B cell (primary cell): ENCODE data around the gene PRKD2. TPM values are rescaled to one million over a fixed set of nuclear protein-coding genes. Genes with fewer than 3 reads are reported as not detected.

Source experiments
- ATAC-seq: fragments of 200-7000 bp; cut with Tn5 transposase; one replicate; pipeline ENCODE4 v1.10.0; 2021; ENCODE audit warnings: low read depth, mild to moderate bottlenecking, moderate number of reproducible peaks, moderate library complexity
- CTCF ChIA-PET: fragments of 350-600 bp; sonication (Branson Sonifier 250); formaldehyde crosslinking; loops from one replicate; lab custom pipeline; 2021; ENCODE audit warnings: antibody characterized with exemption, inconsistent platforms; lab: Charles Lee
- POLR2A ChIA-PET: fragments of 350-600 bp; sonication (Branson Sonifier 250); formaldehyde crosslinking; loops from one replicate; lab custom pipeline; 2021; ENCODE audit warnings: antibody characterized with exemption; lab: Charles Lee
- DNase-seq: peaks from one replicate; pipeline ENCODE4 v3.0.0; 2013
- H2AFZ ChIP-seq: 2 replicates; pipeline ENCODE4 v1.6.1; 2012; ENCODE audit warnings: mild to moderate bottlenecking, low read depth, low read length; ENCODE audit not compliant: insufficient read depth, poor library complexity, severe bottlenecking
- H3K27ac ChIP-seq, 2 donors: 1 replicate in 1 of 2; 2 replicates in 1 of 2; pipeline ENCODE4 v1.5.1; 2012 to 2013; ENCODE audit warnings: low read length in 2 of 2, mild to moderate bottlenecking in 2 of 2, moderate library complexity in 1 of 2
- H3K27me3 ChIP-seq, 4 experiments: fragments of 200-600 bp in 1 of 4; sonication (generic) in 1 of 4; replicated peaks in 1 of 4; 1 replicate in 2 of 4; 2 replicates in 2 of 4; pipeline versions ENCODE4 v1.6.1 to v1.7.0; 2013 to 2016; ENCODE audit warnings: low read length in 3 of 4, mild to moderate bottlenecking in 2 of 4, mixed read lengths in 1 of 4, moderate library complexity in 1 of 4; ENCODE audit not compliant: insufficient read depth in 4 of 4, control insufficient read depth in 3 of 4; ENCODE audit errors: control extremely low read depth in 1 of 4
- H3K36me3 ChIP-seq, 2 experiments: replicated peaks in 1 of 2; 1 replicate in 1 of 2; 2 replicates in 1 of 2; pipeline versions ENCODE4 v1.6.1 to v1.7.1; 2013; ENCODE audit warnings: low read length in 1 of 2; ENCODE audit not compliant: insufficient read depth in 2 of 2, control insufficient read depth in 1 of 2; ENCODE audit errors: control extremely low read depth in 1 of 2, extremely low read depth in 1 of 2
- H3K4me1 ChIP-seq, 2 donors: fragments of 200-600 bp in 1 of 2; sonication (generic) in 1 of 2; 1 replicate in 1 of 2; 2 replicates in 1 of 2; pipeline versions ENCODE4 v1.5.1 to v1.6.1; 2013 to 2017; ENCODE audit warnings: low read length in 2 of 2; ENCODE audit not compliant: control insufficient read depth in 2 of 2, insufficient read depth in 2 of 2
- H3K4me2 ChIP-seq: replicated peaks from 2 replicates; pipeline ENCODE3; 2012; ENCODE audit warnings: mild to moderate bottlenecking, low read depth, low read length; ENCODE audit not compliant: poor library complexity, severe bottlenecking
- H3K4me3 ChIP-seq, 5 experiments: fragments of 200-600 bp in 1 of 5; sonication (generic) in 1 of 5; 1 replicate in 3 of 5; 2 replicates in 2 of 5; pipeline versions ENCODE4 v1.5.1 to v1.7.0; 2011 to 2016; ENCODE audit warnings: low read length in 4 of 5, mild to moderate bottlenecking in 4 of 5, low read depth in 2 of 5, control low read depth in 1 of 5, moderate library complexity in 1 of 5; ENCODE audit not compliant: insufficient read depth in 1 of 5; ENCODE audit errors: control extremely low read depth in 1 of 5, extremely low read depth in 1 of 5
- H3K79me2 ChIP-seq: fragments of 200-600 bp; sonication (generic); one replicate; pipeline ENCODE4 v1.6.0; 2016; ENCODE audit warnings: low read length; ENCODE audit not compliant: control insufficient read depth, insufficient read depth
- H3K9ac ChIP-seq: fragments of 200-600 bp; sonication (generic); 2 replicates; pipeline ENCODE4 v1.6.1; 2017; ENCODE audit warnings: mild to moderate bottlenecking, low read length, moderate library complexity
- H3K9me3 ChIP-seq, 3 donors: one replicate each; pipeline versions ENCODE4 v1.6.1 to v1.7.1; 2013; ENCODE audit warnings: low read length in 2 of 3; ENCODE audit not compliant: control insufficient read depth in 2 of 3, insufficient read depth in 1 of 3; ENCODE audit errors: control extremely low read depth in 1 of 3
- H4K20me1 ChIP-seq: 2 replicates; pipeline ENCODE4 v1.6.0; 2012; ENCODE audit warnings: mild to moderate bottlenecking, low read length; ENCODE audit not compliant: insufficient read depth, control insufficient read depth, poor library complexity, severe bottlenecking
- H3K27ac Mint-ChIP-seq: one replicate; pipeline ENCODE4 v1.8.0; 2021; ENCODE audit warnings: mixed read lengths
- H3K27me3 Mint-ChIP-seq: one replicate; pipeline ENCODE4 v1.8.0; 2021; ENCODE audit warnings: mixed read lengths
- H3K4me1 Mint-ChIP-seq: one replicate; pipeline ENCODE4 v1.8.0; 2021; ENCODE audit warnings: mixed read lengths
- H3K4me3 Mint-ChIP-seq: one replicate; pipeline ENCODE4 v1.8.0; 2021; ENCODE audit warnings: mixed read lengths
- H3K9me3 Mint-ChIP-seq: one replicate; pipeline ENCODE4 v1.8.0; 2022; ENCODE audit warnings: mixed read lengths; ENCODE audit not compliant: insufficient read depth
- CTCF ChIP-seq: fragments of 200-600 bp; IDR thresholded peaks from one replicate; pipeline ENCODE4 v1.8.0; 2022; ENCODE audit warnings: antibody characterized with exemption, mild to moderate bottlenecking
- EZH2 ChIP-seq: IDR thresholded peaks from 2 replicates; pipeline ENCODE4 v1.6.1; 2012; ENCODE audit warnings: borderline replicate concordance, low read depth, mild to moderate bottlenecking, moderate library complexity, low read length; ENCODE audit not compliant: insufficient read depth, poor library complexity, severe bottlenecking
- WGBS: methylation state at CpG from one replicate; pipeline ENCODE4 v1.1.5; 2013; ENCODE audit warnings: missing lambda C conversion rate; ENCODE audit not compliant: insufficient coverage; 5-methylcytosine and 5-hydroxymethylcytosine counted together
- intact Hi-C: fragments of 100-400 bp; cut with micrococcal nuclease; formaldehyde crosslinking; loops from one replicate; pipeline ENCODE4 v1.10.0; 2022
- polyA plus RNA-seq: library from polyadenylated mRNA; depleted of rRNA; stranded (reverse); fragments of >200 nt; gene quantifications from 2 replicates; pipeline ENCODE4 v1.2.3, GENCODE V29; 2012
- total RNA-seq, 2 donors: library from RNA; stranded (reverse); fragments of 120-200 nt in 1 of 2; gene quantifications; 1 replicate in 1 of 2; 2 replicates in 1 of 2; pipeline versions ENCODE4 v1.2.3 to v1.2.4, GENCODE V29; 2013 to 2022

Gene PRKD2
- total and polyA plus RNA-seq, 2 donors (not counting 1 experiment from before 2014, with no cell fraction given), result 192 to 208 TPM

- no peaks in the 10 kb centered on the region for H3K27me3 ChIP-seq
- Mint-ChIP-seq H3K9me3 (no peaks in the 10 kb centered on the region), H3K4me1 (peaks cover 3% of the 10 kb centered on the region), H3K4me3 (no peak overlapping the region), H3K27ac (no peak overlapping the region), H3K27me3 (no peaks in the 10 kb centered on the region)
- CTCF ChIA-PET, result interaction anchor here (0.8 to 1.6 kb wide), 2 partner anchors 10 to 32 kb away, joined by 3 to 6 read pairs; no protein-coding TSS in a partner anchor
- no peak for ATAC-seq
- no peak overlapping the region for H3K27ac ChIP-seq
- H3K4me3 ChIP-seq, result no peak overlapping the region
- H3K9ac ChIP-seq, result no peak overlapping the region
- POLR2A ChIA-PET, result no interaction called here
- no peak for DNase-seq
- H4K20me1 ChIP-seq, result peaks cover 100% of the 10 kb centered on the region
- no peaks in the 10 kb centered on the region for H3K9me3 ChIP-seq
- no peak overlapping the region for H3K4me2 ChIP-seq
- H3K79me2 ChIP-seq, result peaks cover 74% of the 10 kb centered on the region
- no peaks in the 10 kb centered on the region for H3K4me1 ChIP-seq
- H3K36me3 ChIP-seq, result peaks cover 23 to 100% of the 10 kb centered on the region in 2 experiments
- WGBS, result 98% methylated on average over 8 of the region's 10 CpGs
- intact Hi-C loops, result no loop called here
- TF ChIP-seq CTCF, result no peak
- TF ChIP-seq EZH2, result no peak
- no peak overlapping the region for H2AFZ ChIP-seq
Measured at GRCh38 chr19:46696052-46696451, 20.9 kb downstream of the PRKD2 start.

GRCh38 chr19:46693760-46694159, 23.2 kb downstream of the PRKD2 start:
- H3K4me3 Mint-ChIP-seq, result no peak overlapping the region
- no peaks in the 10 kb centered on the region for H3K27me3 Mint-ChIP-seq
- H3K27me3 ChIP-seq, result no peaks in the 10 kb centered on the region
- DNase-seq (no peak), ATAC-seq (no peak)
- H3K79me2 ChIP-seq, result peaks cover 62% of the 10 kb centered on the region
- H3K4me2 ChIP-seq, result no peak overlapping the region
- TF ChIP-seq EZH2 (no peak), CTCF (no peak)
- peaks cover 22 to 97% of the 10 kb centered on the region in 2 experiments for H3K36me3 ChIP-seq
- H3K4me1 ChIP-seq, result no peaks in the 10 kb centered on the region
- no peak overlapping the region for H3K4me3 ChIP-seq
- no peaks in the 10 kb centered on the region for H3K9me3 Mint-ChIP-seq
- no peak overlapping the region for H3K27ac Mint-ChIP-seq
- H3K27ac ChIP-seq, result no peak overlapping the region
- CTCF ChIA-PET, result interaction anchor here (1.0 to 1.5 kb wide), 3 partner anchors 32 to 36 kb away, joined by 3 to 5 read pairs (median 4); no protein-coding TSS in a partner anchor
- POLR2A ChIA-PET, result no interaction called here
- no peaks in the 10 kb centered on the region for H3K9me3 ChIP-seq
- H2AFZ ChIP-seq, result no peak overlapping the region
- peaks cover 100% of the 10 kb centered on the region for H4K20me1 ChIP-seq
- H3K9ac ChIP-seq, result no peak overlapping the region
- WGBS, result 99% methylated on average over 21 of the region's 22 CpGs
- intact Hi-C loops, result loop anchor here (5.0 kb wide), 1 partner anchor 34 kb away; no protein-coding TSS in a partner anchor
- H3K4me1 Mint-ChIP-seq, result peaks cover 3% of the 10 kb centered on the region
